NB4 (cell line): ENCODE data around the gene OAT.

Experiments
- DNase-seq: peaks from one replicate; pipeline ENCODE4 v3.0.0; 2010; ENCODE audit warnings: low read depth
- H3K4me3 ChIP-seq: one replicate; pipeline ENCODE4 v1.5.1; 2011; ENCODE audit warnings: mild to moderate bottlenecking, low read depth, low read length, moderate library complexity
- MYC ChIP-seq: IDR thresholded peaks from 2 replicates; pipeline ENCODE4 v1.6.1; 2011; ENCODE audit warnings: low read depth, low read length
- POLR2A ChIP-seq: IDR thresholded peaks from 2 replicates; pipeline ENCODE4 v1.6.1; 2011; ENCODE audit warnings: mild to moderate bottlenecking; ENCODE audit not compliant: insufficient read length; ENCODE audit errors: extremely low read depth
- TF ChIP-seq, protein P1 (sequence below): IDR thresholded peaks from one replicate; pipeline ENCODE4 v1.5.1; 2012; ENCODE audit warnings: low read depth, low read length
- TF ChIP-seq, protein P2 (sequence below): IDR thresholded peaks from 2 replicates; pipeline ENCODE4 v1.6.1; 2011; ENCODE audit warnings: low read depth, low read length

Gene OAT

DNA sequence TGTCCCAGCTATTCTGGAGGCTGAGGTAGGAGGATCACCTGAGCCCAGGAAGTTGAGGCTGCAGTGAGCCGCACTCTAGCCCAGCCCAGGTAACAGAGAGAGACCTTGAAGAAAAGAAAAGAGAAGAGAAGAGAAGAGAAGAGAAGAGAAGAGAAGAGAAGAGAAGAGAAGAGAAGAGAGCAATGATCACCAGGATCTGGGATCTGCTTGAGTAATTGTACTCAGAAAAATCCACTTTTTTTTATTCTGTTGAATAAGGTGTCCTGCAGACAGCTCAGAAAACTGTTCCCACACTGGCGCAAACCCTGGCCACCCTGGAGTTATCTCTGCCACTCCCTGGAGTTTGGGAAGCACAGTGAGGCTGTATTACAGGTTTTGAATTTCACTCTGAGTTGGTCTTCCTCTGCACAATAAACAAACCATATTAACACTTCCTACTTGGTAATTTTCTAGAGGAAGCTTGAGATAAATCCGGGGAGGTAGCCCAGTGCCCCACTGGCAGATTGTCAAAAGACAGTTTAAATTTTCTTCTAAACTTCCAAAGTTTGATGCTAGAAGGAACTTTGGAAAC lies 9.6 kb upstream of the OAT start:
- TF ChIP-seq, protein P1, sequence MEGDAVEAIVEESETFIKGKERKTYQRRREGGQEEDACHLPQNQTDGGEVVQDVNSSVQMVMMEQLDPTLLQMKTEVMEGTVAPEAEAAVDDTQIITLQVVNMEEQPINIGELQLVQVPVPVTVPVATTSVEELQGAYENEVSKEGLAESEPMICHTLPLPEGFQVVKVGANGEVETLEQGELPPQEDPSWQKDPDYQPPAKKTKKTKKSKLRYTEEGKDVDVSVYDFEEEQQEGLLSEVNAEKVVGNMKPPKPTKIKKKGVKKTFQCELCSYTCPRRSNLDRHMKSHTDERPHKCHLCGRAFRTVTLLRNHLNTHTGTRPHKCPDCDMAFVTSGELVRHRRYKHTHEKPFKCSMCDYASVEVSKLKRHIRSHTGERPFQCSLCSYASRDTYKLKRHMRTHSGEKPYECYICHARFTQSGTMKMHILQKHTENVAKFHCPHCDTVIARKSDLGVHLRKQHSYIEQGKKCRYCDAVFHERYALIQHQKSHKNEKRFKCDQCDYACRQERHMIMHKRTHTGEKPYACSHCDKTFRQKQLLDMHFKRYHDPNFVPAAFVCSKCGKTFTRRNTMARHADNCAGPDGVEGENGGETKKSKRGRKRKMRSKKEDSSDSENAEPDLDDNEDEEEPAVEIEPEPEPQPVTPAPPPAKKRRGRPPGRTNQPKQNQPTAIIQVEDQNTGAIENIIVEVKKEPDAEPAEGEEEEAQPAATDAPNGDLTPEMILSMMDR, result no peak
- TF ChIP-seq MYC (no peak), POLR2A (no peak)
- TF ChIP-seq, protein P2, sequence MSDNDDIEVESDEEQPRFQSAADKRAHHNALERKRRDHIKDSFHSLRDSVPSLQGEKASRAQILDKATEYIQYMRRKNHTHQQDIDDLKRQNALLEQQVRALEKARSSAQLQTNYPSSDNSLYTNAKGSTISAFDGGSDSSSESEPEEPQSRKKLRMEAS, result no peak
- no peak overlapping the region for H3K4me3 ChIP-seq
- DNase-seq, result no peak

DNA sequence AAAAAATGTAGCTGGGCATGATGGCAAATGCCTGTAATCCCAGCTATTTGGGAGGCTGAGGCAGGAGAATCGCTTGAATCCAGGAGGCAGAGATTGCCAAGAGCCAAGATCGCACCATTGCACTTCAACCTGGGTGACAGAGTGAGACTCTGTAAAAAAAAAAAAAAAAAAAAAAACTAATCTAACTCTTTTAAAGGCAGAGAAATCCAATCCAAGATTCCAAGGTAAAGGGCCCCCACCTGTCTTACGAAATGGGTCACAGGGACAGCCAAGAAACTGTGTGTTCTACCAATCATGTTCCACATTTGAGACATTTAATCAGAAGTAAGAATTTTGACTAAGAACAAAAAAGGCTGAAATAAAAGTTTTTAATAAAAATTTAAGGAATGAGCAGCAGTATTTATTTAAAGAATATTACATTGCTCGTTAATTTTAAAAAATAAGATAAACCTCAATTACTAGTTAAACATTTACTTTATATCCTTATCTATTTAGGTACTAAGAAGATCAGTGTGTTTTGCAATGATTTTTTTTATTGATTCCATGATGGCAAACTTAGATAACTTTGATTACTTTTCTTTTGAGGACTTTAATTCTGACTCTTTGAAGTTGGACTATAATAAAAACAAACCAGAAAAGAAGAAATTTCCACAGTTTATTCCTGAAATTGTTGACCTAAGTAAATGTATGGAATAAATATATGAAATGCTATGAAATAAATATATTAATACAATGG lies 6.7 kb upstream of the OAT start:
- TF ChIP-seq, protein P2, result no peak
- TF ChIP-seq MYC, result no peak
- TF ChIP-seq, protein P1, result no peak
- TF ChIP-seq POLR2A, result no peak
- no peak for DNase-seq
- no peak overlapping the region for H3K4me3 ChIP-seq

DNA sequence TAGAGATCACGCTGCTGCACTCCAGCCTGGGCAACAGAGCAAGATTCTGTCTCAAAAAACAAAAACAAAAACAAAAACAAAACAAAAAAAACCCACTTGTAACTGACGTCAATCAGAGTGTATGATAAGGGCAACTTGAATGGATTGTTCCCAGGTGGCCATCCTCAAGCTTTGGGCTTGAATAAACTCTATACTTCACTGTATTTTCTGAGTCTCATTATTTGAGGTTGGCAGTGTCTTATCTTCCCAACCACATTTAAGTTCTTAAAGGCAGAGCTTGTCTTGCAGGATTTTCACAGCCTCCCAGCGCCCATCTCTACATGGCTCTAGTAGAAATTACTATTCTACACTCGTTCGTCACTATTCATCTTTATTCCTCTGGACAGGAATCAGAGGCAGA lies 5.1 kb upstream of the OAT start:
- DNase-seq, result no peak
- no peak overlapping the region for H3K4me3 ChIP-seq
- TF ChIP-seq MYC (no peak), POLR2A (no peak)
- TF ChIP-seq, protein P2, result no peak
- TF ChIP-seq, protein P1, result no peak

DNA sequence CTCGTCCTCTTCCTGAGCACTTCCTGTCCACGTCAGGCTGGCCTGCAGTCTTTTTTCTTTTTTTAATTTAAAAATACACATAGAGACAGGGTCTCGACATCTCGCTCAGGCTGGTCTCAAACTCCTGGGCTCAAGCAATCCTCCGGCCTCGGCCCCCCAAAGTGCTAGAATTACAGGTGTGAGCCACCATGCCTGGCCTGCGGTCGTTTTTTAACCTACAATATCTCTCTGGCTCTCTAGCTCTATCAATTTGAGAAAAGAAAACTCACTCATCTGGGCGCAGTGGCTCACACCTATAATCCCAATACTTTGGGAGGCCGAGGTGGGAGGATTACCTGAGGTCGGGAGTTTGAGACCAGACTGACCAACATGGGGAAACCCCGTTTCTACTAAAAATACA lies 4.0 kb upstream of the OAT start:
- H3K4me3 ChIP-seq, result no peak overlapping the region
- DNase-seq, result no peak
- TF ChIP-seq, protein P1, result no peak
- TF ChIP-seq, protein P2, result no peak
- TF ChIP-seq POLR2A (no peak), MYC (no peak)

DNA sequence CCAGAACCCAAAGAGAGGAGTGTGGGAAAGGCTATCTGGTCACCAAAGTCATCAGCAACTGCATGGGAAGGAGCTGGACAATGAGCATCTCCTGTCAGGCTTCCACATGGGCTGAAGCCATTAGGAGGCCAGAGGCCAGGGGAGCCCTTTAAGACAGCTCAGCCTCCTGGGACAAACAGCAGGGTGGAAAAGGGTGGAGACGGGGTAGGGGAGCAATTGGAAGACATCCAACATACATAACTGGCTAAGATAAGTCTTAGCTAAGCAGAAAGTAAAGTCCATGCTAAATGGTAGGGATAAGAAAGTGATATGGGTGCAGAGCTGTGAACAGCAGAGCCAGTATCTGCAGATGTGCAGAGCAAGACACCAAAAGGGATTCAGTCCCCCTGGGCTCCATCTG lies 1.5 kb upstream of the OAT start:
- no peak overlapping the region for H3K4me3 ChIP-seq
- TF ChIP-seq, protein P2, result no peak
- TF ChIP-seq POLR2A (no peak), MYC (no peak)
- TF ChIP-seq, protein P1, result no peak
- DNase-seq, result no peak

DNA sequence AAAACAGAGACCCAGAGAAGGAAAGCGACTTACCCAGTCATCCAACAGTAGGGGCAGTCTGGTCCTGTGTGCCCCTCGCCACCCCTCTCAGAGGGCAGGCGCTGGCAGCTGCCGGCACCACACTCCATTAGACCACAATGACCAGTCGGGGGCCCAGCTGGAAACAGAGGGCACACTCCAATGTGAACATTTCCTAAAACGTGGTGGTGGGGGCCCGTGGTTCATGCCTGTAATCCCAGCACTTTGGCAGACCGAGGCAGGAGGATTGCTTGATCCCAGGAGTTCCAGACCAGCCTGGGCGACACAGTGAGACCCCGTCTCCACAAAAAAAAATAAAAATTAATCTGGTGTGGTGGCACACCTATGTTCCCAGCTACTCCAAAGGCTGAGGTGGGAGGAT lies 912 bp upstream of the OAT start:
- no peak overlapping the region for H3K4me3 ChIP-seq
- no peak for DNase-seq
- TF ChIP-seq, protein P1, result no peak
- TF ChIP-seq POLR2A (no peak), MYC (no peak)
- TF ChIP-seq, protein P2, result no peak
